Activated B cell treated with CpG ODN at 0.5 μM for 24 hours (primary cell): ENCODE data around the gene PTTG1. TPM values are rescaled to one million over a fixed set of nuclear protein-coding genes. Genes with fewer than 3 reads are reported as not detected.
A peak's percentile ranks its signal among the peaks of the same experiment; 100 is the strongest.

Source experiments
- ATAC-seq: fragments of 200-7000 bp; cut with Tn5 transposase; one replicate; pipeline ENCODE4 v1.10.0; 2021; ENCODE audit warnings: low read depth, mild to moderate bottlenecking, moderate library complexity
- CTCF ChIA-PET: fragments of 350-600 bp; sonication (Branson Sonifier 250); formaldehyde crosslinking; loops from one replicate; lab custom pipeline; 2021; ENCODE audit warnings: antibody characterized with exemption; lab: Charles Lee
- POLR2A ChIA-PET: fragments of 350-600 bp; sonication (Branson Sonifier 250); formaldehyde crosslinking; loops from one replicate; lab custom pipeline; 2021; ENCODE audit warnings: antibody characterized with exemption; lab: Charles Lee
- DNase-seq: peaks from one replicate; pipeline ENCODE4 v3.0.0; 2022
- H3K27ac Mint-ChIP-seq: one replicate; pipeline ENCODE4 v1.8.0; 2020; ENCODE audit warnings: mixed read lengths
- H3K27me3 Mint-ChIP-seq: one replicate; pipeline ENCODE4 v1.8.0; 2021; ENCODE audit warnings: mixed read lengths
- H3K36me3 Mint-ChIP-seq: one replicate; pipeline ENCODE4 v1.8.0; 2021; ENCODE audit warnings: low read depth, mixed read lengths
- H3K4me1 Mint-ChIP-seq: one replicate; pipeline ENCODE4 v1.8.0; 2021; ENCODE audit warnings: mixed read lengths
- H3K4me3 Mint-ChIP-seq: one replicate; pipeline ENCODE4 v1.8.0; 2020; ENCODE audit warnings: mild to moderate bottlenecking, mixed read lengths
- H3K9me3 Mint-ChIP-seq: one replicate; pipeline ENCODE4 v1.8.0; 2020; ENCODE audit warnings: mixed read lengths
- intact Hi-C: fragments of 100-400 bp; cut with micrococcal nuclease; formaldehyde crosslinking; loops from one replicate; pipeline ENCODE4 v1.15.1; 2024
- total RNA-seq: library from RNA; stranded (reverse); gene quantifications from 2 replicates; pipeline ENCODE4 v1.2.3, GENCODE V29; 2022
- TF ChIP-seq, protein P1 (sequence below): fragments of 200-600 bp; IDR thresholded peaks from one replicate; pipeline ENCODE4 v1.8.0; 2022; ENCODE audit warnings: antibody characterized with exemption, mild to moderate bottlenecking

Gene PTTG1
- total RNA-seq, 1 donor from 2014 or later, result 16.8 TPM

GRCh38 chr5:160474084-160474483 lies 52.4 kb downstream of the PTTG1 start:
- intact Hi-C loops, result no loop called here
- Mint-ChIP-seq H3K9me3 (no peaks in the 10 kb centered on the region), H3K27me3 (no peaks in the 10 kb centered on the region), H3K36me3 (peaks cover 77% of the 10 kb centered on the region), H3K4me1 (peaks cover 77% of the 10 kb centered on the region), H3K4me3 (no peak overlapping the region), H3K27ac (no peak overlapping the region)
- CTCF ChIA-PET, result interaction anchor here (1.3 to 1.5 kb wide), 2 partner anchors 35 kb away, joined by 5 to 8 read pairs; no protein-coding TSS in a partner anchor
- TF ChIP-seq, protein P1, sequence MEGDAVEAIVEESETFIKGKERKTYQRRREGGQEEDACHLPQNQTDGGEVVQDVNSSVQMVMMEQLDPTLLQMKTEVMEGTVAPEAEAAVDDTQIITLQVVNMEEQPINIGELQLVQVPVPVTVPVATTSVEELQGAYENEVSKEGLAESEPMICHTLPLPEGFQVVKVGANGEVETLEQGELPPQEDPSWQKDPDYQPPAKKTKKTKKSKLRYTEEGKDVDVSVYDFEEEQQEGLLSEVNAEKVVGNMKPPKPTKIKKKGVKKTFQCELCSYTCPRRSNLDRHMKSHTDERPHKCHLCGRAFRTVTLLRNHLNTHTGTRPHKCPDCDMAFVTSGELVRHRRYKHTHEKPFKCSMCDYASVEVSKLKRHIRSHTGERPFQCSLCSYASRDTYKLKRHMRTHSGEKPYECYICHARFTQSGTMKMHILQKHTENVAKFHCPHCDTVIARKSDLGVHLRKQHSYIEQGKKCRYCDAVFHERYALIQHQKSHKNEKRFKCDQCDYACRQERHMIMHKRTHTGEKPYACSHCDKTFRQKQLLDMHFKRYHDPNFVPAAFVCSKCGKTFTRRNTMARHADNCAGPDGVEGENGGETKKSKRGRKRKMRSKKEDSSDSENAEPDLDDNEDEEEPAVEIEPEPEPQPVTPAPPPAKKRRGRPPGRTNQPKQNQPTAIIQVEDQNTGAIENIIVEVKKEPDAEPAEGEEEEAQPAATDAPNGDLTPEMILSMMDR, result no peak
- POLR2A ChIA-PET, result interaction anchor here (1.6 to 1.8 kb wide), 2 partner anchors 10 to 35 kb away, joined by 7 read pairs; no protein-coding TSS in a partner anchor
- ATAC-seq (no peak), DNase-seq (no peak)

- Mint-ChIP-seq H3K27me3 (no peaks in the 10 kb centered on the region), H3K4me1 (peaks cover 75% of the 10 kb centered on the region), H3K9me3 (no peaks in the 10 kb centered on the region), H3K4me3 (no peak overlapping the region), H3K36me3 (peaks cover 73% of the 10 kb centered on the region), H3K27ac (no peak overlapping the region)
- ATAC-seq, result no peak
- no peak for DNase-seq
- intact Hi-C loops, result no loop called here
- ChIA-PET POLR2A (interaction anchor here (1.8 kb wide), 1 partner anchor 37 kb away, joined by 7 read pairs; no protein-coding TSS in a partner anchor), CTCF (interaction anchor here (1.5 kb wide), 1 partner anchor 9 kb away, joined by 4 read pairs; no protein-coding TSS in a partner anchor)
- TF ChIP-seq, protein P1, result no peak
These were observed 54.3 kb downstream of the PTTG1 start for GRCh38 chr5:160475864-160476438.

- ChIA-PET POLR2A (interaction anchor here (2.0 kb wide), 1 partner anchor 10 kb away, joined by 6 read pairs; no protein-coding TSS in a partner anchor), CTCF (interaction anchor here (4.0 kb wide), 1 partner anchor 39 kb away, joined by 21 read pairs; no protein-coding TSS in a partner anchor)
- ATAC-seq (no peak), DNase-seq (no peak)
- intact Hi-C loops, result no loop called here
- TF ChIP-seq, protein P1, result no peak
- Mint-ChIP-seq H3K4me1 (peaks cover 65% of the 10 kb centered on the region), H3K27ac (no peak overlapping the region), H3K27me3 (no peaks in the 10 kb centered on the region), H3K4me3 (peak overlapping the region; percentile 2), H3K36me3 (peaks cover 71% of the 10 kb centered on the region), H3K9me3 (no peaks in the 10 kb centered on the region)
These were observed 55.8 kb downstream of the PTTG1 start for GRCh38 chr5:160477266-160477970.

DNA sequence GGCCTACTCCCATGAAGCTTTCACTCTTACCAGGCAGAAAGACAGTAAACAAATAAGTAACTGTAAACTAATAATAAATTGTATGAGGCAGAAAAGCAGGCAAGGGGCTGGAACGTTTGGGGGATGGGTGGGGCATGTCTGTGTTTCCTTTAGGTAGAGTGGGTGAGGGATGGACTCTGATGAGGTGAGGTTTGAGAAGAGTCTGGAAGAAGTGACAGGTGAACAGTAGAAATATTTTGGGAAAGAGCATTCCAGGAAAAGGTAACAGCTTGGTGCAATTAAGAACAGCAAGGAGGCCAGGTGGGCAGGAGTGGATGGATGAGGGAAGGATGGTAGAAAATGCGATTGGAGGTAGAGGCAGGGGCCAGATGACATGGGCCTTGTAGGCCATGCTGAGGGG lies 56.5 kb downstream of the PTTG1 start:
- no peak for DNase-seq
- Mint-ChIP-seq H3K4me3 (no peak overlapping the region), H3K36me3 (peaks cover 71% of the 10 kb centered on the region), H3K9me3 (no peaks in the 10 kb centered on the region), H3K4me1 (peaks cover 59% of the 10 kb centered on the region), H3K27ac (no peak overlapping the region), H3K27me3 (no peaks in the 10 kb centered on the region)
- no peak for ATAC-seq
- CTCF ChIA-PET, result interaction anchor here (4.0 kb wide), 1 partner anchor 40 kb away, joined by 21 read pairs; no protein-coding TSS in a partner anchor
- TF ChIP-seq, protein P1, result no peak
- POLR2A ChIA-PET, result interaction anchor here (2.0 kb wide), 1 partner anchor 11 kb away, joined by 6 read pairs; no protein-coding TSS in a partner anchor
- intact Hi-C loops, result no loop called here

Other genes starting within 250 kb of the PTTG1 start
- not detected in 2 replicates for gene FABP6, start 192.3 kb upstream of the PTTG1 start, total RNA-seq
- gene CCNJL, start 109.3 kb upstream of the PTTG1 start, total RNA-seq, result 0.09 TPM in 1 of 2 replicates, not detected in the other
- gene C1QTNF2, start 51.2 kb upstream of the PTTG1 start, total RNA-seq, result not detected in 2 replicates
- gene FAM200C, start 21.8 kb upstream of the PTTG1 start, total RNA-seq, result 0.44 and 0.66 TPM in 2 replicates
- gene SLU7, start 2.8 kb upstream of the PTTG1 start, total RNA-seq, result 58.5 and 59.3 TPM in 2 replicates